OCI-LY1 (cell line): ENCODE data around the gene KIF15.
"Not testable (repeated sequence)": the region's sequence is repeated elsewhere in the genome, so short reads cannot be mapped to it uniquely, and the experiment has no call there.

ENCODE experiments used
- CTCF ChIP-seq: fragments of 200-600 bp; sonication (generic), shearing (Covaris generic); IDR thresholded peaks from 2 replicates; pipeline ENCODE4 v1.5.1; 2017; ENCODE audit warnings: mild to moderate bottlenecking, antibody characterized with exemption, low read length, moderate library complexity, mixed read lengths
- EZH2 ChIP-seq: fragments of 200-600 bp; sonication (generic), shearing (Covaris generic); IDR thresholded peaks from 2 replicates; pipeline ENCODE4 v1.8.0; 2017; ENCODE audit warnings: borderline replicate concordance, mixed run types, mild to moderate bottlenecking, antibody characterized with exemption, low read length, moderate library complexity, mixed read lengths

- not testable (repeated sequence) for TF ChIP-seq CTCF, EZH2
These were observed 95.1 kb downstream of the KIF15 start for GRCh38 chr3:44856663-44857062.
